Tibial nerve (tissue), 4 donors: ENCODE results near the gene HPRT1. TPM values are rescaled to one million over a fixed set of nuclear protein-coding genes. Genes with fewer than 3 reads are reported as not detected.

Source experiments
- DNase-seq, 2 donors: peaks; one replicate each; pipeline ENCODE4 v3.0.0-alpha.2; 2019; ENCODE audit warnings: low spot score in 2 of 2
- H3K27ac ChIP-seq, 4 donors: fragments of 200-600 bp; sonication (generic) in 3 of 4; one replicate each; pipeline ENCODE4 v1.5.1; 2017 to 2019; ENCODE audit warnings: mild to moderate bottlenecking in 1 of 4
- H3K27me3 ChIP-seq, 2 donors: fragments of 200-600 bp; sonication (generic) in 1 of 2; one replicate each; pipeline versions ENCODE4 v1.5.1 to v1.6.0; 2017 to 2019
- H3K36me3 ChIP-seq, 3 donors: fragments of 200-600 bp; sonication (generic); one replicate each; pipeline ENCODE4 v1.5.1; 2018 to 2019
- H3K4me1 ChIP-seq, 4 donors: fragments of 200-600 bp; sonication (generic) in 3 of 4; one replicate each; pipeline ENCODE4 v1.5.1; 2017 to 2019
- H3K4me3 ChIP-seq, 4 donors: fragments of 200-600 bp; sonication (generic) in 3 of 4; one replicate each; pipeline ENCODE4 v1.5.1; 2017 to 2019; ENCODE audit warnings: mild to moderate bottlenecking in 1 of 4, moderate library complexity in 1 of 4
- H3K9me3 ChIP-seq, 4 donors: fragments of 200-600 bp; sonication (generic) in 3 of 4; one replicate each; pipeline ENCODE4 v1.5.1; 2017 to 2019
- EP300 ChIP-seq, 2 donors: sonication (generic); formaldehyde crosslinking; IDR thresholded peaks; one replicate each; pipeline ENCODE4 v1.6.1; 2017; ENCODE audit warnings: antibody characterized with exemption in 2 of 2, mild to moderate bottlenecking in 1 of 2
- POLR2A ChIP-seq, 2 donors: fragments of 450-650 bp; IDR thresholded peaks; one replicate each; pipeline ENCODE4 v1.6.1; 2017; ENCODE audit warnings: antibody characterized with exemption in 2 of 2, mild to moderate bottlenecking in 2 of 2, moderate library complexity in 2 of 2
- WGBS, 2 donors: methylation state at CpG; one replicate each; pipeline ENCODE4 v1.1.5; 2018; 5-methylcytosine and 5-hydroxymethylcytosine counted together
- total RNA-seq, 4 donors: library from RNA; depleted of rRNA; stranded (reverse); fragments of >200 nt; gene quantifications; one replicate each; pipeline ENCODE4 v1.1.0, GENCODE V29; 2016
- TF ChIP-seq, protein P1 (sequence below), 5 experiments: fragments of 200-600 bp in 3 of 5; fragments of 450-650 bp in 2 of 5; sonication (generic) in 3 of 5; IDR thresholded peaks; one replicate each; pipeline ENCODE4 v1.5.1; 2016 to 2019; ENCODE audit warnings: antibody characterized with exemption in 5 of 5, mild to moderate bottlenecking in 3 of 5, moderate library complexity in 2 of 5

The HPRT1 gene
- total RNA-seq, 4 donors from 2014 or later: 4.1 to 35.6 (median 9.7) TPM

GRCh38 chrX:134444681-134445080 lies 15.3 kb upstream of the HPRT1 start:
- no peak overlapping the region for H3K4me3 ChIP-seq
- WGBS, 2 donors: 71 to 81% methylated on average over 3 of the region's 3 CpGs
- TF ChIP-seq, protein P1, sequence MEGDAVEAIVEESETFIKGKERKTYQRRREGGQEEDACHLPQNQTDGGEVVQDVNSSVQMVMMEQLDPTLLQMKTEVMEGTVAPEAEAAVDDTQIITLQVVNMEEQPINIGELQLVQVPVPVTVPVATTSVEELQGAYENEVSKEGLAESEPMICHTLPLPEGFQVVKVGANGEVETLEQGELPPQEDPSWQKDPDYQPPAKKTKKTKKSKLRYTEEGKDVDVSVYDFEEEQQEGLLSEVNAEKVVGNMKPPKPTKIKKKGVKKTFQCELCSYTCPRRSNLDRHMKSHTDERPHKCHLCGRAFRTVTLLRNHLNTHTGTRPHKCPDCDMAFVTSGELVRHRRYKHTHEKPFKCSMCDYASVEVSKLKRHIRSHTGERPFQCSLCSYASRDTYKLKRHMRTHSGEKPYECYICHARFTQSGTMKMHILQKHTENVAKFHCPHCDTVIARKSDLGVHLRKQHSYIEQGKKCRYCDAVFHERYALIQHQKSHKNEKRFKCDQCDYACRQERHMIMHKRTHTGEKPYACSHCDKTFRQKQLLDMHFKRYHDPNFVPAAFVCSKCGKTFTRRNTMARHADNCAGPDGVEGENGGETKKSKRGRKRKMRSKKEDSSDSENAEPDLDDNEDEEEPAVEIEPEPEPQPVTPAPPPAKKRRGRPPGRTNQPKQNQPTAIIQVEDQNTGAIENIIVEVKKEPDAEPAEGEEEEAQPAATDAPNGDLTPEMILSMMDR (IDR thresholded peaks at IDR 0.05): no peak
- TF ChIP-seq POLR2A (IDR thresholded peaks at IDR 0.05) (no peak), EP300 (IDR thresholded peaks at IDR 0.05) (no peak)

GRCh38 chrX:134452596-134452995 lies 7.4 kb upstream of the HPRT1 start:
- Histone ChIP-seq H3K27ac (no peak overlapping the region), H3K4me1 (no peaks in the 10 kb centered on the region), H3K4me3 (no peak overlapping the region), H3K36me3 (no peaks in the 10 kb centered on the region), H3K9me3 (no peaks in the 10 kb centered on the region), H3K27me3 (no peaks in the 10 kb centered on the region)
- TF ChIP-seq, protein P1 (IDR thresholded peaks at IDR 0.05): no peak
- 81 to 86% methylated on average over 6 of the region's 6 CpGs for WGBS, 2 donors
- no peak for DNase-seq

More at GRCh38 chrX:134444681-134445080, 15.3 kb upstream of the HPRT1 start:
- H3K9me3 ChIP-seq: no peaks in the 10 kb centered on the region
- no peaks in the 10 kb centered on the region for H3K4me1 ChIP-seq
- no peaks in the 10 kb centered on the region for H3K27me3 ChIP-seq
- no peaks in the 10 kb centered on the region for H3K36me3 ChIP-seq
- H3K27ac ChIP-seq: no peak overlapping the region
- DNase-seq: no peak

DNA sequence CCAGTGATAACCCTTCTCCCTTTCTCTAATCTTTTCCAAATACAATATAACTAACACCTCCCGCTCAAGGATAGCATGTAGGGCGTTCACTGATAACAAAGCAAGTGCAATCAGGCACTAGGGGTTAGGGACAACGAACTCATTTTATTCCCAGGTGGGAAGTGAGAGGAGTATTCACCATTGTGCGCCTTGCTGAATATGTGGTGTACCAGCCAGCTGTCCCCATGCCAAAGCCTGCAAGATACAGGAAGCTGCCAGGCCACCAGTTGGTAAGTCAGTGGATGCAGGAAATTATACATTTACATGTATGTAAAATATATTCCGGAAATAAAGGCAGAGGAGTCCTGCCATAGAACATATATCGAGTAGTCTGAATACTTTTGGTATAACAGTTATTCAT lies 6.3 kb upstream of the HPRT1 start:
- 75 to 88% methylated on average over 5 to 6 of the region's 6 CpGs for WGBS, 2 donors

DNA sequence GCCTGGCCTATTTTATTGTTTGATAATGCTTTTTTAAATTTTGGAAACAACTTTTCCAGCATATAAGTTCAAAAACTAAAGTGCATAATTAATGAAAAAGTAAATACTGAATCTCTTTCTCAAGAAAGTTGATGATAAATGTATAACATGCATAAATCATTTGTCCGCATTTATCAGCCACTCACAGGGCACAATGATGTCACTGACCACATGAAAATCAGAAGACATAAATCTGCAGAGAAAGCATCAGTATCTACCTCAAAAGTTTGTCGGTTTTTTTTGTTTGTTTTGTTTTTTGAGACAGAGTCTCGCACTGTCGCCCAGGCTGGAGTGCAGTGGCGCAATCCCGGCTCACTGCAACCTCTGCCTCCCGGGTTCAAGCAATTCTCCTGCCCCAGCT lies 5.5 kb upstream of the HPRT1 start:
- TF ChIP-seq, protein P1 (IDR thresholded peaks at IDR 0.05): no peak
- TF ChIP-seq EP300 (IDR thresholded peaks at IDR 0.05) (no peak), POLR2A (IDR thresholded peaks at IDR 0.05) (no peak)

More for the DNA sequence above, 6.3 kb upstream of the HPRT1 start:
- H3K4me3 ChIP-seq: no peak overlapping the region
- H3K27me3 ChIP-seq: no peaks in the 10 kb centered on the region
- DNase-seq: no peak
- TF ChIP-seq, protein P1 (IDR thresholded peaks at IDR 0.05): no peak
- TF ChIP-seq POLR2A (IDR thresholded peaks at IDR 0.05): no peak
- no peak for TF ChIP-seq EP300 (IDR thresholded peaks at IDR 0.05)
- no peaks in the 10 kb centered on the region for H3K4me1 ChIP-seq
- no peaks in the 10 kb centered on the region for H3K9me3 ChIP-seq
- H3K27ac ChIP-seq: no peak overlapping the region
- no peaks in the 10 kb centered on the region for H3K36me3 ChIP-seq

DNA sequence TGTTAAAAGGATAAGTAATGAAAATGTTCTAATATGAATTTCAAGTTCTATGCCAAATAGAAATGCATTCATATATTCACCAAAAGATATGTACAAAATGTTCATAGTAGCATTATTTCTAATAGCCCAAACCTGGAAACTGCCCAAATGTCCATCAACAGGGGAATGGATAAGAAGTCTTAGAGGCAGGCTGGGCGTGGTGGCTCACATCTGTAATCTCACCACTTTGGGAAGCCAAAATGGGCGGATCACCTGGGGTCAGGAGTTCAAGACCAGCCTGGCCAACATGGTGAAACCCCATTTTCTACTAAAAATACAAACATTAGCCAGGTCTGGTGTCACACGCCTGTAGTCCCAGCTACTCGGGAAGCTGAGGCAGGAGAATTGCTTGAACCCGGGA lies 2.3 kb upstream of the HPRT1 start:
- H3K4me1 ChIP-seq: no peaks in the 10 kb centered on the region
- no peaks in the 10 kb centered on the region for H3K9me3 ChIP-seq
- H3K27ac ChIP-seq: no peak overlapping the region
- H3K27me3 ChIP-seq: no peaks in the 10 kb centered on the region
- WGBS, 2 donors: 71 to 91% methylated on average over 5 of the region's 5 CpGs
- H3K36me3 ChIP-seq: no peaks in the 10 kb centered on the region
- H3K4me3 ChIP-seq: no peak overlapping the region
- DNase-seq: no peak
- TF ChIP-seq POLR2A (IDR thresholded peaks at IDR 0.05): no peak
- no peak for TF ChIP-seq EP300 (IDR thresholded peaks at IDR 0.05)
- TF ChIP-seq, protein P1 (IDR thresholded peaks at IDR 0.05): no peak

More for the DNA sequence above, 5.5 kb upstream of the HPRT1 start:
- DNase-seq: no peak
- no peak overlapping the region for H3K4me3 ChIP-seq
- H3K36me3 ChIP-seq: no peaks in the 10 kb centered on the region
- H3K4me1 ChIP-seq: no peaks in the 10 kb centered on the region
- no peaks in the 10 kb centered on the region for H3K27me3 ChIP-seq
- H3K9me3 ChIP-seq: no peaks in the 10 kb centered on the region
- 88 to 94% methylated on average over 7 of the region's 7 CpGs for WGBS, 2 donors
- H3K27ac ChIP-seq: no peak overlapping the region
